DOHH2 (cell line): ENCODE results near the gene PKP3.

ENCODE experiments used
- EZH2phosphoT487 ChIP-seq: fragments of 200-600 bp; sonication (generic); IDR thresholded peaks from 2 replicates; pipeline ENCODE4 v1.6.1; 2017; ENCODE audit warnings: borderline replicate concordance, mild to moderate bottlenecking, antibody characterized with exemption, low read length, moderate library complexity, mixed read lengths
- TF ChIP-seq, protein P1 (sequence below): fragments of 200-600 bp; sonication (generic); IDR thresholded peaks from one replicate; pipeline ENCODE4 v1.5.1; 2014; ENCODE audit warnings: antibody characterized with exemption, mild to moderate bottlenecking, low read depth, low read length; ENCODE audit not compliant: poor library complexity, severe bottlenecking

DNA sequence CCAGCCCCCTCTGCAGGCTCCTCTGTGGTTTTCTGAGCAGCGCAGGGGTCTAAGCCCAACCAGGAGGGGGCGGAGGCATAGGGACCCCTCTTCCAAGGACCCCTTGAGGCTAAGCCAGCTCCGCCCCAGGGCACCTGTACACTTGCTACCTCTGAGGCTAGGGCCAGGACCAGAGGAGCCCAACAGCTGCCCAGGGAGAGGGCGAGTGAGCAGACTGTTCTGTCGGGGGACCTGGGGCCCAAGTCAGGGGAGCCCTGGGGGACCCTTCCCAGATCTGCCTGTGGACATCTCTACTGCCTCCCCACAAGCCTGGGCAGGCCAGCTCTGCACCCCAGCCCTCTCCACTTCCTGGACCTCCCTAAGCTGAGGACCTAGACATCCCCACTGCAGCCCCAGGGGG, 23.0 kb upstream of the PKP3 start:
- TF ChIP-seq, protein P1, sequence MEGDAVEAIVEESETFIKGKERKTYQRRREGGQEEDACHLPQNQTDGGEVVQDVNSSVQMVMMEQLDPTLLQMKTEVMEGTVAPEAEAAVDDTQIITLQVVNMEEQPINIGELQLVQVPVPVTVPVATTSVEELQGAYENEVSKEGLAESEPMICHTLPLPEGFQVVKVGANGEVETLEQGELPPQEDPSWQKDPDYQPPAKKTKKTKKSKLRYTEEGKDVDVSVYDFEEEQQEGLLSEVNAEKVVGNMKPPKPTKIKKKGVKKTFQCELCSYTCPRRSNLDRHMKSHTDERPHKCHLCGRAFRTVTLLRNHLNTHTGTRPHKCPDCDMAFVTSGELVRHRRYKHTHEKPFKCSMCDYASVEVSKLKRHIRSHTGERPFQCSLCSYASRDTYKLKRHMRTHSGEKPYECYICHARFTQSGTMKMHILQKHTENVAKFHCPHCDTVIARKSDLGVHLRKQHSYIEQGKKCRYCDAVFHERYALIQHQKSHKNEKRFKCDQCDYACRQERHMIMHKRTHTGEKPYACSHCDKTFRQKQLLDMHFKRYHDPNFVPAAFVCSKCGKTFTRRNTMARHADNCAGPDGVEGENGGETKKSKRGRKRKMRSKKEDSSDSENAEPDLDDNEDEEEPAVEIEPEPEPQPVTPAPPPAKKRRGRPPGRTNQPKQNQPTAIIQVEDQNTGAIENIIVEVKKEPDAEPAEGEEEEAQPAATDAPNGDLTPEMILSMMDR: no peak
- TF ChIP-seq EZH2phosphoT487: no peak
